DOHH2 (cell line): ENCODE measurements around the gene LSP1.

Experiments
- H3F3A ChIP-seq: fragments of 200-600 bp; sonication (generic), shearing (Covaris generic); 2 replicates; pipeline ENCODE4 v1.6.0; 2016; ENCODE audit warnings: antibody characterized with exemption, mild to moderate bottlenecking; ENCODE audit not compliant: control insufficient read depth, insufficient read depth
- H3K27ac ChIP-seq: fragments of 200-600 bp; sonication (generic); 2 replicates; pipeline ENCODE4 v1.5.1; 2014; ENCODE audit warnings: low read depth, mild to moderate bottlenecking, low read length, moderate library complexity
- H3K27me3 ChIP-seq: fragments of 200-600 bp; sonication (generic); 2 replicates; pipeline ENCODE4 v1.6.1; 2014; ENCODE audit warnings: mild to moderate bottlenecking, low read length, mixed read lengths; ENCODE audit not compliant: control insufficient read depth
- H3K36me3 ChIP-seq: fragments of 200-600 bp; sonication (generic); 2 replicates; pipeline ENCODE4 v1.6.1; 2014; ENCODE audit warnings: mild to moderate bottlenecking, low read length, moderate library complexity, mixed read lengths; ENCODE audit not compliant: control insufficient read depth
- H3K4me1 ChIP-seq: fragments of 200-600 bp; sonication (generic); 2 replicates; pipeline ENCODE4 v1.6.1; 2014; ENCODE audit warnings: mild to moderate bottlenecking, low read length, mixed read lengths; ENCODE audit not compliant: control insufficient read depth
- H3K4me2 ChIP-seq: fragments of 200-600 bp; sonication (generic); 2 replicates; pipeline ENCODE4 v1.6.0; 2014; ENCODE audit warnings: mild to moderate bottlenecking, low read length, moderate library complexity
- H3K4me3 ChIP-seq: fragments of 200-600 bp; sonication (generic); 2 replicates; pipeline ENCODE4 v1.5.1; 2014; ENCODE audit warnings: mild to moderate bottlenecking, low read length, mixed read lengths
- H3K79me2 ChIP-seq: fragments of 200-600 bp; sonication (generic); 2 replicates; pipeline ENCODE4 v1.6.1; 2014; ENCODE audit warnings: mild to moderate bottlenecking, low read length, mixed read lengths; ENCODE audit not compliant: control insufficient read depth
- H3K9me2 ChIP-seq: fragments of 200-600 bp; sonication (generic); replicated peaks from 2 replicates; pipeline ENCODE4 v1.6.1; 2014; ENCODE audit warnings: mild to moderate bottlenecking, low read length, mixed read lengths; ENCODE audit not compliant: control insufficient read depth
- H3K9me3 ChIP-seq: fragments of 200-600 bp; sonication (generic); 2 replicates; pipeline ENCODE4 v1.6.1; 2014; ENCODE audit warnings: antibody characterized with exemption, low read length, mixed read lengths; ENCODE audit not compliant: control insufficient read depth, insufficient read depth
- H4K20me1 ChIP-seq: fragments of 200-600 bp; sonication (generic); 2 replicates; pipeline ENCODE4 v1.6.0; 2014; ENCODE audit warnings: low read depth, mild to moderate bottlenecking, antibody characterized with exemption, low read length, moderate library complexity; ENCODE audit not compliant: control insufficient read depth, insufficient read depth
- EZH2phosphoT487 ChIP-seq: fragments of 200-600 bp; sonication (generic); IDR thresholded peaks from 2 replicates; pipeline ENCODE4 v1.6.1; 2017; ENCODE audit warnings: borderline replicate concordance, mild to moderate bottlenecking, antibody characterized with exemption, low read length, moderate library complexity, mixed read lengths
- TF ChIP-seq, protein P1 (sequence below): fragments of 200-600 bp; sonication (generic); IDR thresholded peaks from one replicate; pipeline ENCODE4 v1.5.1; 2014; ENCODE audit warnings: antibody characterized with exemption, mild to moderate bottlenecking, low read depth, low read length; ENCODE audit not compliant: poor library complexity, severe bottlenecking

Gene LSP1

DNA sequence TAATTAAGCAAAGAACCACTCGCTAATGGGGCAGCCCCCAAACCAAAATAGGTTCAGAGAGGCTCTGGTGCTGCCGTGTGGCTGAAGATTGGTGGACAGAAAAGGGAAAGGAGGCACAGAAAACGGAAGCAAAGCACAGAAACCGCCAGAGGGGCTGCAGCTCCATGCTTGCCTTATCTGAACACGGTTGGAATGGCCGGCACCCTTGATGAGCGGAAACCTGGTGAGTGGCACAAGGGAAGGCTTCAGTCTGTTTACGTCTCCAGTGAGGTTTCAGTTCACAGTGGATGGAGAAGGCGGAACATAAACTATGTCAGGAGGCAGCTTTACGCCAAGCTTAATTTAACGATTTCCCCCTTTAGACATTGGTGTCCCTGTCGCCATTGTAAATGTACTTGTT, 44.0 kb downstream of the LSP1 start:
- Histone ChIP-seq H4K20me1 (no peaks in the 10 kb centered on the region), H3K27ac (no peak overlapping the region), H3K9me2 (no peaks in the 10 kb centered on the region), H3K4me1 (no peaks in the 10 kb centered on the region), H3K27me3 (peaks cover 16% of the 10 kb centered on the region), H3K79me2 (no peaks in the 10 kb centered on the region), H3K9me3 (no peaks in the 10 kb centered on the region), H3K4me3 (no peak overlapping the region), H3F3A (no peaks in the 10 kb centered on the region), H3K36me3 (no peaks in the 10 kb centered on the region), H3K4me2 (no peak overlapping the region)
- no peak for TF ChIP-seq EZH2phosphoT487
- TF ChIP-seq, protein P1, sequence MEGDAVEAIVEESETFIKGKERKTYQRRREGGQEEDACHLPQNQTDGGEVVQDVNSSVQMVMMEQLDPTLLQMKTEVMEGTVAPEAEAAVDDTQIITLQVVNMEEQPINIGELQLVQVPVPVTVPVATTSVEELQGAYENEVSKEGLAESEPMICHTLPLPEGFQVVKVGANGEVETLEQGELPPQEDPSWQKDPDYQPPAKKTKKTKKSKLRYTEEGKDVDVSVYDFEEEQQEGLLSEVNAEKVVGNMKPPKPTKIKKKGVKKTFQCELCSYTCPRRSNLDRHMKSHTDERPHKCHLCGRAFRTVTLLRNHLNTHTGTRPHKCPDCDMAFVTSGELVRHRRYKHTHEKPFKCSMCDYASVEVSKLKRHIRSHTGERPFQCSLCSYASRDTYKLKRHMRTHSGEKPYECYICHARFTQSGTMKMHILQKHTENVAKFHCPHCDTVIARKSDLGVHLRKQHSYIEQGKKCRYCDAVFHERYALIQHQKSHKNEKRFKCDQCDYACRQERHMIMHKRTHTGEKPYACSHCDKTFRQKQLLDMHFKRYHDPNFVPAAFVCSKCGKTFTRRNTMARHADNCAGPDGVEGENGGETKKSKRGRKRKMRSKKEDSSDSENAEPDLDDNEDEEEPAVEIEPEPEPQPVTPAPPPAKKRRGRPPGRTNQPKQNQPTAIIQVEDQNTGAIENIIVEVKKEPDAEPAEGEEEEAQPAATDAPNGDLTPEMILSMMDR = no peak

DNA sequence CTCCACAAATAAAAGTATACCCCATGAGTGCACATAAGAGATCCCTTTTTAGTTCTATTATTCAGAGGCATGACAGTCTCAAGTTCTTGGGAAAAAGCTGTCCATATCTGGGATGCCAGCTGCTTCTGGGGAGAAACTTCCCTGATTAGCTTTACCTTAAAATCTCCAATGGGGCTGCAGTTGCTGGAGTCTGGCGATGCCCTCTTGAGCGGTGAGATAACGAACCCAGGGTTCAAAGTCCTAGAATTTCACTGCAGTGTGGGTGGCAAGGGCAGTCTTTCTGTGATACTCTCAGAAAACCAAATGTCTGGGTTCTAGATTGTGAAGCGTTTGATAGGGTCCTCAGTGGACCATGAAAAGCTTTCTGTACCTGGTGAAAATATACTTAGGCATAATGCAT, 46.2 kb downstream of the LSP1 start:
- H3K36me3 ChIP-seq = no peaks in the 10 kb centered on the region
- TF ChIP-seq EZH2phosphoT487 = no peak
- TF ChIP-seq, protein P1 = no peak

DNA sequence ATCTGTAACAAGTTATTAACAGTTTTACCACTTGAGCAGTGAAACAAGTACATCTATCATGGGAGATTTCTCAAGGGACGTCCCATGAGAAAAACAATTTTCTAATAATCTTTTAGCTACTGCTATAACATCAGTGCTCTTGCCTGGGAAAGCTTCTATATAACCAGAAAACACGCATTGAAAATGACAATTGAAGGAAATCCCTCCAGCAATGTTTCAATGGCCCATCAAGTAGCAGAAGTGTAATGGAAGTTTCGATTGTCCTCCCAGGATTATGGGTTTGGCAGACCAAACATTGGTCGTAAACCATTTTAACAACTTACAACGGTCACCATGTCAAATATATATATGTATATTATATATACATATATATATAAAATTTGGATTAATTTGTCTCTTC, 46.8 kb downstream of the LSP1 start:
- no peaks in the 10 kb centered on the region for H3K79me2 ChIP-seq
- H3K4me2 ChIP-seq = no peak overlapping the region

More for the DNA sequence above, 46.2 kb downstream of the LSP1 start:
- Histone ChIP-seq H3K9me2 (no peaks in the 10 kb centered on the region), H3K27ac (no peak overlapping the region), H3K4me3 (no peak overlapping the region), H3F3A (no peaks in the 10 kb centered on the region), H3K4me1 (no peaks in the 10 kb centered on the region), H3K27me3 (peaks cover 16% of the 10 kb centered on the region), H3K9me3 (no peaks in the 10 kb centered on the region), H3K4me2 (no peak overlapping the region), H3K79me2 (no peaks in the 10 kb centered on the region), H4K20me1 (no peaks in the 10 kb centered on the region)

More for the DNA sequence above, 46.8 kb downstream of the LSP1 start:
- TF ChIP-seq, protein P1 = no peak
- TF ChIP-seq EZH2phosphoT487 = no peak
- H4K20me1 ChIP-seq = no peaks in the 10 kb centered on the region
- no peak overlapping the region for H3K4me3 ChIP-seq
- no peaks in the 10 kb centered on the region for H3K9me3 ChIP-seq
- H3F3A ChIP-seq = no peaks in the 10 kb centered on the region
- no peaks in the 10 kb centered on the region for H3K4me1 ChIP-seq
- no peak overlapping the region for H3K27ac ChIP-seq
- H3K9me2 ChIP-seq = no peaks in the 10 kb centered on the region
- peaks cover 16% of the 10 kb centered on the region for H3K27me3 ChIP-seq
- no peaks in the 10 kb centered on the region for H3K36me3 ChIP-seq
